CD8-positive, alpha-beta memory T cell (primary cell): Measurements from ENCODE around the gene CTSH. TPM values are rescaled to one million over a fixed set of nuclear protein-coding genes. Genes with fewer than 3 reads are reported as not detected.
"Not testable (repeated sequence)": the region's sequence is repeated elsewhere in the genome, so short reads cannot be mapped to it uniquely, and the experiment has no call there.

Experiments
- CTCF ChIA-PET: fragments of 350-600 bp; sonication (Branson Sonifier 250); formaldehyde crosslinking; loops from one replicate; lab custom pipeline; 2021; ENCODE audit warnings: antibody characterized with exemption; lab: Charles Lee
- POLR2A ChIA-PET: fragments of 350-600 bp; sonication (Branson Sonifier 250); formaldehyde crosslinking; loops from one replicate; lab custom pipeline; 2021; ENCODE audit warnings: antibody characterized with exemption; lab: Charles Lee
- DNase-seq, 5 donors: peaks; one replicate each; pipeline versions ENCODE4 v3.0.0 to v3.0.0-alpha.2; 2020 to 2022; ENCODE audit warnings: mixed read lengths in 1 of 5
- H3K27ac ChIP-seq: one replicate; pipeline ENCODE4 v1.7.0; 2013; ENCODE audit warnings: low read depth, mild to moderate bottlenecking, low read length, moderate library complexity
- H3K27me3 ChIP-seq: 2 replicates; pipeline ENCODE4 v1.7.0; 2013; ENCODE audit warnings: low read length, mild to moderate bottlenecking; ENCODE audit not compliant: insufficient read depth, poor library complexity, severe bottlenecking
- H3K36me3 ChIP-seq: 2 replicates; pipeline ENCODE4 v1.7.0; 2013; ENCODE audit warnings: mild to moderate bottlenecking, low read length, moderate library complexity; ENCODE audit not compliant: insufficient read depth
- H3K4me1 ChIP-seq: 2 replicates; pipeline ENCODE4 v1.7.0; 2013; ENCODE audit warnings: mild to moderate bottlenecking, low read length, moderate library complexity; ENCODE audit not compliant: insufficient read depth
- H3K4me3 ChIP-seq: 2 replicates; pipeline ENCODE4 v1.7.0; 2013; ENCODE audit warnings: mild to moderate bottlenecking, low read length
- H3K9me3 ChIP-seq: 2 replicates; pipeline ENCODE4 v1.7.0; 2013; ENCODE audit warnings: mild to moderate bottlenecking, low read length
- H3K27ac Mint-ChIP-seq, 8 donors: one replicate each; pipeline ENCODE4 v1.8.0; 2020 to 2021; ENCODE audit warnings: mixed read lengths in 8 of 8, mild to moderate bottlenecking in 6 of 8, inconsistent platforms in 3 of 8, moderate library complexity in 3 of 8
- H3K27me3 Mint-ChIP-seq, 2 donors: one replicate each; pipeline ENCODE4 v1.8.0; 2020 to 2021; ENCODE audit warnings: mixed read lengths in 2 of 2, mild to moderate bottlenecking in 1 of 2, moderate library complexity in 1 of 2
- H3K36me3 Mint-ChIP-seq, 3 donors: one replicate each; pipeline ENCODE4 v1.8.0; 2020 to 2021; ENCODE audit warnings: mixed read lengths in 3 of 3, inconsistent platforms in 1 of 3, mild to moderate bottlenecking in 1 of 3
- H3K4me1 Mint-ChIP-seq, 3 donors: one replicate each; pipeline ENCODE4 v1.8.0; 2020 to 2021; ENCODE audit warnings: mixed read lengths in 3 of 3, inconsistent platforms in 1 of 3, mild to moderate bottlenecking in 1 of 3
- H3K4me3 Mint-ChIP-seq, 7 donors: one replicate each; pipeline ENCODE4 v1.8.0; 2020 to 2021; ENCODE audit warnings: mixed read lengths in 7 of 7, mild to moderate bottlenecking in 6 of 7, moderate library complexity in 4 of 7, inconsistent platforms in 2 of 7
- H3K9me3 Mint-ChIP-seq, 5 donors: one replicate each; pipeline ENCODE4 v1.8.0; 2020 to 2022; ENCODE audit warnings: mixed read lengths in 5 of 5, mild to moderate bottlenecking in 3 of 5, moderate library complexity in 2 of 5, inconsistent platforms in 1 of 5
- polyA plus RNA-seq: library from polyadenylated mRNA; unstranded; fragments of 300-500 nt; fragmentation: Illumina TruSeq; gene quantifications from one replicate; pipeline ENCODE4 v1.2.3, GENCODE V29; 2021
- total RNA-seq, 2 experiments: library from RNA; stranded (reverse); gene quantifications; one replicate each; pipeline ENCODE4 v1.2.3, GENCODE V29; 2021

Gene CTSH
- total and polyA plus RNA-seq, 3 experiments from 2014 or later = 8.1 to 68.7 (median 9.8) TPM

DNA sequence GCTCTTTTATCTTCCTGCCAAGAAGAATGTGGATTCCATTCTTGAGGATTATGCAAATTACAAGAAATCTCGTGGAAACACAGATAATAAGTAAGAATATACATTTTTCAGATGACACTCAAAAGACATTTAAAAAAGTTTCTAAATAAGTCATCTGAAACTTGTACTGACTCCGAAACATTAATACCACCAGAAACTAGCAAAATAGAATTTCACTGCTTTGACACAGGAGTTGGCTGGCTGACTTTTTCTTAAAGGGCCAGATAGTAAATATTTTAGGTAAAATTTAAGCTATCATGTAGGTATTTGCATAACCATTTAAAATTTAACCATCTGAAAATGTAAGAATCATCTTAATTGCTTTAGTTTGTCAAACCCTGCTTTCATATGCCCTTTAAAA is 51.3 kb downstream of the CTSH start:
- Histone ChIP-seq H3K4me1 (no peaks in the 10 kb centered on the region), H3K27ac (no peak overlapping the region), H3K27me3 (no peaks in the 10 kb centered on the region), H3K9me3 (no peaks in the 10 kb centered on the region), H3K4me3 (no peak overlapping the region), H3K36me3 (peaks cover 64% of the 10 kb centered on the region)
- ChIA-PET CTCF (no interaction called here), POLR2A (no interaction called here)
- no peaks in the 10 kb centered on the region for H3K9me3 Mint-ChIP-seq
- DNase-seq = no peak
- H3K27me3 Mint-ChIP-seq = no peaks in the 10 kb centered on the region
- no peak overlapping the region for H3K27ac Mint-ChIP-seq
- peaks cover 4 to 92% (median 23%) of the 10 kb centered on the region in 3 donors for H3K36me3 Mint-ChIP-seq
- peaks cover 10 to 16% (median 12%) of the 10 kb centered on the region in 3 donors for H3K4me1 Mint-ChIP-seq
- no peak overlapping the region for H3K4me3 Mint-ChIP-seq

DNA sequence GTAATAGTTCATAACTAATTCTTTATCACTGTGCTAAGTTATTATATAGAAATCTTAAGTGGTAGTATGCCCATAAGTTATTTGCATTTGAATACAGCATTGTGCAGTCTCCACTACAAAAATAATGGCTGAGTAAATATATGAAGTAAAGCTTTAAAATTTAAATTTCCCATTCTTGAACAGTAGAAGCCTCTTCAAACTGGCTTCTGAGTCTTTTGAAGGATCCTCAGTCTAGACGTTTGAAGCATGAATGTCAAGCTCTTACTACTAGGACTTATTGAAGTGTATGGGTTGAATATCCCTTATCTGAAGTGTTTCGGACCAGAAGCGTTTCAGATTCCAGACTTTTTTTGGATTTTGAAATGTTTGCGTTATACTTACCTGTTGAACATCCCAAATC is 55.8 kb downstream of the CTSH start:
- Histone ChIP-seq H3K27me3 (no peaks in the 10 kb centered on the region), H3K4me3 (no peak overlapping the region), H3K9me3 (no peaks in the 10 kb centered on the region), H3K36me3 (peaks cover 59% of the 10 kb centered on the region), H3K4me1 (no peaks in the 10 kb centered on the region), H3K27ac (no peak overlapping the region)
- DNase-seq = no peak
- no peak overlapping the region for H3K4me3 Mint-ChIP-seq
- H3K4me1 Mint-ChIP-seq = peaks cover 21 to 41% (median 37%) of the 10 kb centered on the region in 3 donors
- H3K27me3 Mint-ChIP-seq = no peaks in the 10 kb centered on the region
- ChIA-PET CTCF (interaction anchor here (0.7 to 1.6 kb wide), 2 partner anchors 12 to 78 kb away, joined by 3 read pairs; partner anchors contain the start of gene ADAMTS7), POLR2A (interaction anchor here (1.0 kb wide), 1 partner anchor 15 kb away, joined by 4 read pairs; no protein-coding TSS in a partner anchor)
- H3K9me3 Mint-ChIP-seq = no peaks in the 10 kb centered on the region
- H3K36me3 Mint-ChIP-seq = peaks cover 12 to 90% (median 22%) of the 10 kb centered on the region in 3 donors
- no peak overlapping the region for H3K27ac Mint-ChIP-seq

DNA sequence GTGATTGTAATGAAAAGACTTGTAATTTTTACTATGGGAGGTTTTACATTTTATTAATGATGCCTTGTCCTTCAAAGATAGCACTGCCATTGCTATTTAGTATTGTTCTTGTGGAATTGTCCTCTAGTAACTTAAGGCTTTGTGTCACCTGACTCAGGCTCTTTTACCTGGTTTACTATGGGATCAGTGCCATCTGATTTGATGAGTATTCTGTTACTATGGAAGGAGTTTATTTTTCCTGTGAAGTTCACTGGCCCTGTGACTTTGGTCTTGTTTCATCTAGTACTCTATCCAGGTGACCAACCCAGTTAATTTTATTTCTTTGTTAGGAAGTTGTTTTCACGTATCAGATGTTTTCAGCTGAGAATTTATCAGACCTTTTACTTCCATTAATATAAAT is 63.2 kb downstream of the CTSH start:
- Histone ChIP-seq H3K27ac (no peak overlapping the region), H3K27me3 (no peaks in the 10 kb centered on the region), H3K9me3 (no peaks in the 10 kb centered on the region), H3K4me3 (no peak overlapping the region), H3K36me3 (peaks cover 27% of the 10 kb centered on the region), H3K4me1 (peaks cover 70% of the 10 kb centered on the region)
- Mint-ChIP-seq H3K9me3 (no peaks in the 10 kb centered on the region), H3K4me1 (peaks cover 72 to 90% (median 87%) of the 10 kb centered on the region in 3 donors), H3K36me3 (peaks cover 6 to 76% (median 12%) of the 10 kb centered on the region in 3 donors), H3K4me3 (peak overlapping the region in 3 of 7 donors; percentile 44 to 74 (median 50)), H3K27me3 (no peaks in the 10 kb centered on the region), H3K27ac (peak overlapping the region in 3 of 8 donors; percentile 9 to 78 (median 60))
- DNase-seq = no peak
- ChIA-PET POLR2A (interaction anchor here (1.0 kb wide), 1 partner anchor 8 kb away, joined by 4 read pairs; no protein-coding TSS in a partner anchor), CTCF (no interaction called here)

DNA sequence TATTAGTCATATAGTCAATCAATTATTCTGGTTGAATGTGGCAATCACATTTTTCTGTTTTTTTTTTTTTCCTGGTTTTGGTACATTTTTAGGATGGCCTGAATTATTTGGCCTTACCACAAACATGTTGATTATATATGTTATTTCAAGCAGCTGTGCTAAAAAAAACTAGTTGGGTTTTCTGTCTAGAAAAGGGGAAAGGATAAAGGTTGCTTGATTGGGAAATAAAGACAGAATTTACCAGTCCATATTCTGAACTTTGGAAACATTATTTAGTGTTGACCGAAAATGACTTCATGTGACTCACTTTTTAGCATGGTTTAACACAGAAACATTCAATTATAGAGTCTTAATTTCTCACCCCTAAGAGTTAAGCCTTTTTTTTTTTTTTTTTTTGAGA is 64.0 kb downstream of the CTSH start:
- H3K36me3 Mint-ChIP-seq = peaks cover under 1 to 71% (median 8%) of the 10 kb centered on the region in 3 donors
- peak overlapping the region in 3 of 7 donors; percentile 2 to 74 (median 29) for H3K4me3 Mint-ChIP-seq
- no peaks in the 10 kb centered on the region for H3K27me3 Mint-ChIP-seq
- Histone ChIP-seq H3K9me3 (no peaks in the 10 kb centered on the region), H3K4me1 (peaks cover 79% of the 10 kb centered on the region), H3K4me3 (no peak overlapping the region), H3K36me3 (peaks cover 22% of the 10 kb centered on the region), H3K27ac (no peak overlapping the region), H3K27me3 (no peaks in the 10 kb centered on the region)
- peak overlapping the region in 3 of 8 donors; percentile 19 to 62 (median 33) for H3K27ac Mint-ChIP-seq
- ChIA-PET POLR2A (no interaction called here), CTCF (interaction anchor here (0.6 kb wide), 1 partner anchor 641 kb away, joined by 3 read pairs; no protein-coding TSS in a partner anchor)
- peaks cover 74 to 93% (median 89%) of the 10 kb centered on the region in 3 donors for H3K4me1 Mint-ChIP-seq
- DNase-seq = no peak
- no peaks in the 10 kb centered on the region for H3K9me3 Mint-ChIP-seq

DNA sequence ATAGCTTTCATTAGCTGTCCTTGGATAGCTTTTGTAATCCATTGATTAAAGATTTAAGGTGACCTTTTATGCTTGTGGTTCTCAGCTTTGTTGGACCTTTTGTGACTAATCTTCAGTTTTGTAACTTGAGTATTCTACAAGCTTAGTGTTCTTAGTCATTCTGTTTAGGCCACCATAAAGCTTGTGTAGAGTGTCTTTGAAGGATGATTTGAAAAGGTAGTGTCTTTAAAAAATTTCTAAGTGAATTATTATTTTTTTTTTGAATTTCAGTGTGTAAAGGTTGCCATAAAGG is 64.7 kb downstream of the CTSH start:
- peaks cover 19% of the 10 kb centered on the region for H3K36me3 ChIP-seq
- peaks cover 85% of the 10 kb centered on the region for H3K4me1 ChIP-seq
- H3K4me1 Mint-ChIP-seq = peaks cover 75 to 95% (median 90%) of the 10 kb centered on the region in 3 donors
- DNase-seq = no peak
- no peak overlapping the region for H3K27ac ChIP-seq
- ChIA-PET POLR2A (no interaction called here), CTCF (no interaction called here)
- no peaks in the 10 kb centered on the region for H3K9me3 Mint-ChIP-seq
- peak overlapping the region in 2 of 7 donors; percentile 48 to 73 for H3K4me3 Mint-ChIP-seq
- H3K36me3 Mint-ChIP-seq = peaks cover 0 to 65% (median 8%) of the 10 kb centered on the region in 3 donors
- peak overlapping the region in 1 of 8 donors; percentile 62 for H3K27ac Mint-ChIP-seq
- no peaks in the 10 kb centered on the region for H3K27me3 Mint-ChIP-seq
- no peaks in the 10 kb centered on the region for H3K9me3 ChIP-seq
- no peaks in the 10 kb centered on the region for H3K27me3 ChIP-seq
- no peak overlapping the region for H3K4me3 ChIP-seq

DNA sequence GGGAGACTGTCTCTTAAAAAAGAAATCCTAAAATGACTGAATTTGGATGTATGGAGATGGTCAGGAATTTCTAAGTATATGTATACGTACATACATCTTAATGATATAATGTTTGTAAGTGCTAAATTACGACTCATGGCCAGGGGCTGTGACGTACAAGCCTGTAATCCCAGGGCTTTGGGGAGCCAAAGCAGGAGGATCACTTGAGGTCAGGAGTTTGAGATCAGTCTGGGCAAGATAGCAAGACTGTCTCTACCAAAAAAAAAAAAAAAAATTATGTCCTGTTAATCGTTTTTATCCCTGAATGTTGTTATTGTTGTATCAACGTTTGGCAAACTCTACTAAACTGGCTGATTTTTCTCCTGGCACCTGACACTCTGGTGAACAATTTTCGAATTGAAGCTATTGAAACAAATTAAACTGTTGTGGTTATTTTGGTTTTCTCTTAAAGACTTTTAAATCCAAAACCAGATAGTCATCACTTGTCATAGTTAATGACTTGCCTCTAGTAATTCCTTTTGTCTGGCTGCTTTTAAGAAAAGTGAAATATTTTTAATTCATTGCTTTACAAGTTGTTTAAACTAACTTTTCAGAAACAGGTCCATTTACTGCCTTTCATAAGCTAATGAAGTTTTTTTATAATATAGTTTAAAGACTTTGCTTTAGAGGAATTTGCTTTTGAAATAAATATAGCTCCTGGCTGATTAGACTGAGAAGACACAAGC is 65.2 kb downstream of the CTSH start:
- Histone ChIP-seq H3K27me3 (no peaks in the 10 kb centered on the region), H3K36me3 (peaks cover 16% of the 10 kb centered on the region), H3K4me1 (peaks cover 90% of the 10 kb centered on the region), H3K4me3 (no peak overlapping the region), H3K9me3 (no peaks in the 10 kb centered on the region), H3K27ac (no peak overlapping the region)
- Mint-ChIP-seq H3K4me3 (peak overlapping the region; percentile 54 to 73 (median 64)), H3K27me3 (no peaks in the 10 kb centered on the region), H3K36me3 (peaks cover 0 to 63% (median 8%) of the 10 kb centered on the region in 3 donors), H3K4me1 (peaks cover 75 to 95% (median 90%) of the 10 kb centered on the region in 3 donors), H3K27ac (peak overlapping the region; percentile 15 to 79 (median 64)), H3K9me3 (no peaks in the 10 kb centered on the region)
- ChIA-PET POLR2A (no interaction called here), CTCF (no interaction called here)
- DNase-seq = no peak

DNA sequence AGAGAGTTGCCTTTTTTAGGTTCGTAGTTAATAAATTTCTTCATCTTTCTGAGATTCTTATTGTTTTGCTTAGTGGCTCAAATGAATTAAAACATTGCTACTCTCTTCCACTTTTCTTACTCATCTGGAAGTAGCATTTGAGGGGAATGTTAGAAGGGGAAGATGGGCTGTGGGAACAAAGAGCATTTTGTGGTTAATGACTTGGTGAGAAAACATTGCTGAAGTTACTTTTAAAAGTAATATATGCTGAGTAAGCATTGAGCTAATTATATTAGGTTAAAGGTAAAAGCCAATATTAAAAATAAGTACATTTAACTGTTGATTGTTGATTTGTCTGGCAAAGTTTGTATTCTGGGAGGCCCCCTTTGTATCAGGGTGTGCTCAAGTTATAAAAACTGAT is 66.5 kb downstream of the CTSH start:
- CTCF ChIA-PET = interaction anchor here (0.6 kb wide), 1 partner anchor 27 kb away, joined by 3 read pairs; no protein-coding TSS in a partner anchor
- H3K36me3 Mint-ChIP-seq = peaks cover 0 to 68% (median 5%) of the 10 kb centered on the region in 3 donors
- peaks cover 80 to 96% (median 89%) of the 10 kb centered on the region in 3 donors for H3K4me1 Mint-ChIP-seq
- no peaks in the 10 kb centered on the region for H3K9me3 Mint-ChIP-seq
- H3K27ac Mint-ChIP-seq = peak overlapping the region in 6 of 8 donors; percentile 66 to 100 (median 78)
- Histone ChIP-seq H3K9me3 (no peaks in the 10 kb centered on the region), H3K4me3 (no peak overlapping the region), H3K36me3 (peaks cover 11% of the 10 kb centered on the region), H3K27ac (no peak overlapping the region), H3K4me1 (peaks cover 87% of the 10 kb centered on the region), H3K27me3 (no peaks in the 10 kb centered on the region)
- peaks cover 0 to 3% of the 10 kb centered on the region in 2 donors for H3K27me3 Mint-ChIP-seq
- peak overlapping the region; percentile 75 to 100 (median 100) for H3K4me3 Mint-ChIP-seq
- no peak for DNase-seq
- POLR2A ChIA-PET = interaction anchor here (0.9 kb wide), 1 partner anchor 14 kb away, joined by 4 read pairs; no protein-coding TSS in a partner anchor

DNA sequence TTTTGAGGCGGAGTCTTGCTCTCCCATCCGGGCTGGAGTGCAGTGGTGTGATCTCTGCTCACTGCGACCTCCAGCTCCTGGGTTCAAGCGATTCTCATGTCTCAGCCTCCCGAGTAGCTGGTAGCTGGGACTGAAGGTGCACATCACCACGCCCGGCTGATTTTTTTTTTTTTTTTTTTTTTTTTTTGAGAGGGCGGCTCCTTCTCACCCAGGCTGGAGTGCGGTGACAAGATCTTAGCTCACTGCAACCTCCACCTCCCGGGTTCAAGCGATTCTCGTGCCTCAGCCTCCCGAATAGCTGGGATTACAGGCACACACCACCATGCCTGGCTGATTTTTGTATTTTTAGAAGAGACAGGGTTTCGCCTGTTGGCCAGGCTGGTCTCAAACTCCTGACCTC is 67.9 kb downstream of the CTSH start:
- Mint-ChIP-seq H3K36me3 (peaks cover 0 to 61% (median 5%) of the 10 kb centered on the region in 3 donors), H3K4me3 (peak overlapping the region; percentile 99 to 100 (median 100)), H3K27ac (peak overlapping the region in 2 of 8 donors; percentile 50 to 100), H3K4me1 (peaks cover 71 to 91% (median 75%) of the 10 kb centered on the region in 3 donors)
- CTCF ChIA-PET = interaction anchor here (0.6 to 0.8 kb wide), 3 partner anchors 8 to 64 kb away, joined by 3 read pairs; no protein-coding TSS in a partner anchor
- H3K27me3 Mint-ChIP-seq, H3K36me3 ChIP-seq, DNase-seq, H3K27ac ChIP-seq, H3K9me3 Mint-ChIP-seq, H3K9me3 ChIP-seq, H3K27me3 ChIP-seq: not testable (repeated sequence)
- H3K4me1 ChIP-seq = peaks cover 79% of the 10 kb centered on the region
- H3K4me3 ChIP-seq = peak overlapping the region; percentile 2
- POLR2A ChIA-PET = interaction anchor here (0.7 to 0.9 kb wide), 2 partner anchors 14 to 25 kb away, joined by 3 to 5 read pairs; no protein-coding TSS in a partner anchor
